Subcutaneous adipose tissue (tissue), 4 donors: ENCODE results near the gene CCL20. TPM values are rescaled to one million over a fixed set of nuclear protein-coding genes. Genes with fewer than 3 reads are reported as not detected.

Experiments
- total RNA-seq, 4 donors: library from RNA; depleted of rRNA; stranded (reverse); fragments of >200 nt; gene quantifications; one replicate each; pipeline ENCODE4 v1.1.0, GENCODE V29; 2016
- TF ChIP-seq, protein P1 (sequence below): fragments of 450-650 bp; IDR thresholded peaks from one replicate; pipeline ENCODE4 v1.5.1; 2016; ENCODE audit warnings: low read depth, mild to moderate bottlenecking, control low read depth, antibody characterized with exemption, moderate library complexity

Gene CCL20
- total RNA-seq, 4 donors from 2014 or later = 1.9 TPM; not detected in 3

DNA sequence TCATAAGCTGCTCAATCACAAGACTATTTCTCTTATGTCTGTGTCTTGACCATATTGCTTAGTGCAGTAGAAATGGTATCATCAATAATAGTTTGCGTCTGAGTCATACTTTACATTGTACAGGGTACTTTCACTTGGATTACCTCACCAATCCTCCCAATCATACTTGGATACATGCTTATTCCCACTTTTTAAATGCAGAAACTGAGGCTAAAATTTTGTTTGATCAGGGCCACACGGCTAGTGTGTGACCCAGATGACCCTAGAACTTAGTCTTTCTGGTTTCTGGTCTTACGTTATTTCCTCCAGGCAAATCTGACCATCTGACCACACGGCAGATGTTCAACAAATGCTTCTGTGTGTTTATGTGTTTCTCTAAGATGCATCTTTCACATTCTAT is 23.8 kb upstream of the CCL20 start:
- TF ChIP-seq, protein P1, sequence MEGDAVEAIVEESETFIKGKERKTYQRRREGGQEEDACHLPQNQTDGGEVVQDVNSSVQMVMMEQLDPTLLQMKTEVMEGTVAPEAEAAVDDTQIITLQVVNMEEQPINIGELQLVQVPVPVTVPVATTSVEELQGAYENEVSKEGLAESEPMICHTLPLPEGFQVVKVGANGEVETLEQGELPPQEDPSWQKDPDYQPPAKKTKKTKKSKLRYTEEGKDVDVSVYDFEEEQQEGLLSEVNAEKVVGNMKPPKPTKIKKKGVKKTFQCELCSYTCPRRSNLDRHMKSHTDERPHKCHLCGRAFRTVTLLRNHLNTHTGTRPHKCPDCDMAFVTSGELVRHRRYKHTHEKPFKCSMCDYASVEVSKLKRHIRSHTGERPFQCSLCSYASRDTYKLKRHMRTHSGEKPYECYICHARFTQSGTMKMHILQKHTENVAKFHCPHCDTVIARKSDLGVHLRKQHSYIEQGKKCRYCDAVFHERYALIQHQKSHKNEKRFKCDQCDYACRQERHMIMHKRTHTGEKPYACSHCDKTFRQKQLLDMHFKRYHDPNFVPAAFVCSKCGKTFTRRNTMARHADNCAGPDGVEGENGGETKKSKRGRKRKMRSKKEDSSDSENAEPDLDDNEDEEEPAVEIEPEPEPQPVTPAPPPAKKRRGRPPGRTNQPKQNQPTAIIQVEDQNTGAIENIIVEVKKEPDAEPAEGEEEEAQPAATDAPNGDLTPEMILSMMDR = no peak

DNA sequence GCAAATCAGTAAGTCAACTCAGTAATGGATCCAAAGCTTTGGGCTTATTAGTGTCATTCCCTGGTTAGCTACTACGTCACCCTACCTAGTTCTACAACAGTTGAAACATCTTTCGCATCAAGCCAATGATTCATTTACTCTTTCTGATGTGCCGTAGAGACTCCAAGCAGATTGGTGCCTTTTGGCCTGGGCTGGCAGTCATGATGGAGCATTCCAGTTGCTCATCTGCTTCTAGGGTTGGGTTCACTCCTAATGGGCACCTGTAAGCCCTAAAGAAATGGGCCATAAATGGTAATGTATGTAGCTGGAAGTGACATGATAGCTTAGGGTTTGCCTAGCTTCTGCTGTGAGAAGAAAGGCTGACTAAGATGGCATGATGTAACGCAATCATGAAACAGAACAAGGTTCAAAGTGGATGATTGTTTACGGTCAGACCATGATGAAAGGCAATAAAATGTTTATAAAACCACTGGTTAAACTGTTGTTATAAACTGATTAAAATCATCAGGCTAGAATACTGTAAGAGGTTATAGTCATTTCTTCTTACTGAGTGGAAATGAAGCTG is 20.4 kb upstream of the CCL20 start:
- TF ChIP-seq, protein P1 = no peak

DNA sequence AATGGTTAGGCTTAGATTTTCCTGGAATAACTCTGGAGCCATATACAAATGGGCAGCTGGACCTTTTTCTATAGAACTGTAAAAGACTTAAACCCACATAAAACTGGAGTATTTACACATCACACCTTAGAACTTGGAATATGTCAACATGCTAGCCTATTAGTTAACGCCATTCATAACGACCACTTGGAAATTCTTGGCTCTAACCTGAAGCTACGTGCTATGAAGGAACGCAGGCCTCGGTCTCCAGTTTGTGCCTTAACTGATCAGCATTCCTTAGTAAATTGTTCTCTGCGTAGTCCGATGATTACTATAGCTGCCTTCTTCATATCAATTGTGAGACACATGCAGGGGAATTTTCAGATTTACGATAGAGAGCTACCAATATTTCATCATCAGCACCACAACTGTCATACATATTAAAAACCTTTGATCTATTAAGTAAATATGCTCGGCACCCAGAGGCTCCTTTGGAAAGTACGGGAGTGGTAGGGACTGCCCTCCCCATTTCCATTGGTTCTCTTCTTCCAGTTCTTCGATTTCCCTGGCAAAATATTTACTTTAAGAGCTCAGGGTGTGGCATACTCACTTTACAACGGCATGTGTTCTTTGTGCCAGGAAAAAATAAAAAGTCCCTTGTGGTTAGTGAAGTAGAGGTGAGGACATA is 17.5 kb upstream of the CCL20 start:
- TF ChIP-seq, protein P1 = no peak

DNA sequence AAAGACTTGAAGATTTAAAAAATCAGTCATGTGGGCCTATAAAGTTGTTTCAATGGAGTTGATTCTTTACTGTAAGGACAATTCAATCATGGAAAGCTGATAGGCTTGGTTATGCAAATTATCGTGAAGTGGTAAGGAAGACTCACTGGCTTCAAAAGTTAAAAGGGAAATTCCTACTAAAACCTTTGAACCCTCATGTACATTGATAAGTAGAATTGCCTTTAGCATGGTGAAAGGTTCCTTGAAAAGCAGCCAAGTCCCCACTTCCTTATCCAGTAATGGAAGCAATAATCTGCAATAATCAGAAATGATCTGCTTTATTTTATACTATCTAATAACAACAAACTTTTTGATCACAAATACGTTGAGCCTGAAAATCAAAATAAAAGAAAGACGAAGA is 14.4 kb upstream of the CCL20 start:
- TF ChIP-seq, protein P1 = no peak

DNA sequence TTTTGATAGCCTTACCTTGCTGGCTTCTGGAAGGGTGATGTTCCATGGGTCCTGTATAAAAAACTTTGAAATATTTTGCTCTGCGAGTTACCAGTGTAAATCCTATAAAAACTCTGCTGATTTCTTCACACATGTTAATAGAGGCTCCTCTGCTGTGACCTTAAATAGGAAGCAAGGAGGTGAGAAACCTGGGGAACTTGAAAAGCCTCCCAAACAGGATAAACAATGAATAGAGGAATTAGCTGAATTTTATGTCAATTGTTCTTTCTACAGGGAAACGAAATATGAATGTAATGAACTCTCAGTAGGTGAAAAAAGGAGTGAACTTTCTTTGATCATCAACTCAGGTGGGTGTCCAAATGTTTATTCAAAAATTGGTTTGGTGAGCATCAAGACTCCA is 10.8 kb upstream of the CCL20 start:
- TF ChIP-seq, protein P1 = no peak

DNA sequence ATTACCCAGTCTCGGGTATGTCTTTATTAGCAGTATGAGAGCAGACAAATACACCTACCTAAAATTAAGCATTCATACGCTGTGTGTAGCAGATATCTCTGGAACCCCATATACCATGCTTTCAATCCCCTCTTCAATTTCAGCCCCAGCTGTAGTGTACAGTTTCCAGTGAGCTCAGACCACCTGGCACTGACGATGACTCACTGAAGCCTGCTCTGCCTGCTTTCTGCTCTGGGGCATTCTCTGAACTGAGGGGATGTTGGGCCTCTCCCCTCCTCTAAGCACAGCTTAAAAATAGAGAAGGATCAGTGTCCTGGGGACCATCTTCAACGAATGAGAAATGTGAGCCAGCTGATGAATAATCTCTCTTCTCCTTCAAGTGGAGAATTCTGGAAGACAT is 8.7 kb upstream of the CCL20 start:
- TF ChIP-seq, protein P1 = no peak

DNA sequence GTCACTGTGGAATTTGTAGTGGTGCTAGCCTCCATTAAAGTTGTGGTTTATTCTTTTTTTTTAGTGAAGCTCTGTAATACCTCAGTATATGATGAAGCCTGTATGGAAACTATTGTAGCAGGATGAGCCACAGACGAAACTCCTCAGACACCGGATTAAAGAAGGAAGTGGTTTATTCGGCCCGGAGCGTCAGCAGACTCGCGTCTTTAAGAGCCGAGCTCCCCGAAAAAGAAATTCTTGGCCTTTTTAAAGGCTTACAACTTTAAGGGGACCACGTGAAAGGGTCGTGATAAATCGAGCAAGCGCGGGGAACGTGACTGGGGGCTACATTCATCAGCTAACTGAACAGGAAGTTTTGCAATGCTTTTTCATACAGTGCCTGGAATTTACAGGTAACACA is 8.1 kb upstream of the CCL20 start:
- TF ChIP-seq, protein P1 = no peak
